GM21786 (cell line): ENCODE data around the gene SPACA6.

Experiments
- ATAC-seq: cut with Tn5 transposase; IDR thresholded peaks from one replicate; pipeline ENCODE4 v1.9.1; 2021; ENCODE audit not compliant: unreplicated experiment

The SPACA6 gene

GRCh38 chr19:51703575-51704515 lies 10.7 kb downstream of the SPACA6 start:
- ATAC-seq: peak; percentile 81

- no peak for ATAC-seq
Observed at GRCh38 chr19:51704626-51705025, 11.5 kb downstream of the SPACA6 start.

- ATAC-seq: no peak
Observed at GRCh38 chr19:51706296-51706695, 13.2 kb downstream of the SPACA6 start.

- ATAC-seq: no peak
Observed at GRCh38 chr19:51706885-51707284, 13.8 kb downstream of the SPACA6 start.

GRCh38 chr19:51708811-51709210 lies 15.7 kb downstream of the SPACA6 start:
- ATAC-seq: no peak

- ATAC-seq: no peak
Observed at GRCh38 chr19:51709575-51709974, 16.4 kb downstream of the SPACA6 start.

GRCh38 chr19:51710163-51710562 lies 17.0 kb downstream of the SPACA6 start:
- no peak for ATAC-seq

- ATAC-seq: no peak
Observed at GRCh38 chr19:51711702-51712101, 18.6 kb downstream of the SPACA6 start.

- ATAC-seq: no peak
Observed at GRCh38 chr19:51712461-51713081, 19.4 kb downstream of the SPACA6 start.

GRCh38 chr19:51713319-51714285 lies 20.5 kb downstream of the SPACA6 start:
- no peak for ATAC-seq

GRCh38 chr19:51714848-51715247 lies 21.7 kb downstream of the SPACA6 start:
- no peak for ATAC-seq

GRCh38 chr19:51715850-51716249 lies 22.7 kb downstream of the SPACA6 start:
- no peak for ATAC-seq

GRCh38 chr19:51716925-51717324 lies 23.8 kb downstream of the SPACA6 start:
- ATAC-seq: no peak

- ATAC-seq: no peak
Observed at GRCh38 chr19:51719251-51719988, 26.3 kb downstream of the SPACA6 start.

- ATAC-seq: no peak
Observed at GRCh38 chr19:51721905-51722304, 28.8 kb downstream of the SPACA6 start.

GRCh38 chr19:51722492-51722891 lies 29.4 kb downstream of the SPACA6 start:
- no peak for ATAC-seq

GRCh38 chr19:51724543-51724942 lies 31.4 kb downstream of the SPACA6 start:
- ATAC-seq: no peak

- no peak for ATAC-seq
Observed at GRCh38 chr19:51726049-51726448, 32.9 kb downstream of the SPACA6 start.

GRCh38 chr19:51727349-51727880 lies 34.3 kb downstream of the SPACA6 start:
- no peak for ATAC-seq

- no peak for ATAC-seq
Observed at GRCh38 chr19:51729781-51730180, 36.7 kb downstream of the SPACA6 start.
